Measurements from ENCODE around the gene HNMT. TPM values are rescaled to one million over a fixed set of nuclear protein-coding genes. Genes with fewer than 3 reads are reported as not detected.

HNMT gene
- total and polyA plus RNA-seq, 2 of the 13 experiments (the other 11 are each of a cell fraction or from before 2014, with no cell fraction given) = 279 to 309 TPM

DNA sequence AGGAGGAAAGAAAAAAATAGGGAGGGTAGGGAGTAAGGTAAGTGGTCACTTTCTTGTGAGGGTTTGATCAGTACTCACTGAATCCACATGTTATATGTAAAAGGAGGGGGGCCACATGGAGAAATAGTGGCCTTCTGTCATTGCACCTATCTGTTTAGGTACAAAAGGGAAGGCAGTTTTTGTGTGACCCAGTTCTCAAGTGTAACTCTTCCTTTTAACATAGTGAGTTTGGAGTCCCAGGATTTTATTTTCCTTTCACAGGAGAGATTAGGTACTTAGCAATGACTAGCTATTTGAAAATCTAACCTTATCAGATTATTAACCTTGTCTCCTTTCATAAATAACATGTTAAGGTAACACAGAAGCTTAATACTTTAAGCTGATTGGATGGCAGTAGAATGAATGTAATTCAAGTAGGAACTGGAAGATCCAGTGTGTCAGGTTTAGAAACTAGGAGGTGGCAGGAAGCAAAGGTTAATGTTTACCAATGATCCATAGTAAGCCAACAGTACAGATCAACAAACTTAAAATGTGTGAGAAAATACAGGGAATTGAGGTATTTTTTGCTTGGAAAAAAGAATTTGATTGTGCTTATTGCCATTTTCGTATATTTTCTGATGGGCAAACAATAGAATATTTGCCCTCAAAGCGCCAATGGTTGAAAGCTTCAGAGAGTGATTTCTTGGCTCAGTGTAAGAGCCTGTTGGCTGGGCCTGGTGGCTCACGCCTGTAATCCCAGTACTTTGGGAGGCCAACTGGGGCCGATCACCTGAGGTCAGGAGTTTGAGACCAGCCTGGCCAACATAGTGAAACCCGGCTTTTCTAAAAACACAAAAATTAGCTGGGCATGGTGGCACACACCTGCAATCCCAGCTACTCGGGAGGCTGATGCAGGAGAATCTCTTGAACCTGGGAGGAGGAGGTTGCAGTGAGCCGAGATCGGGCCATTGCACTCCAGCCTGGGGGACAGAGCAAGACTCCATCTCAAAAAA, 11.3 kb downstream of the HNMT start (continued):
- TF ChIP-seq RAD51 (IDR thresholded peaks at IDR 0.05; ENCODE audit: borderline replicate concordance) (no peak), POLR2AphosphoS5 (IDR thresholded peaks at IDR 0.05; ENCODE audit: low read depth, low read length) (0 out of 2 replicates have a peak, but pooled peaks have one; percentile 21), ZNF644 (CRISPR knock-in tag; IDR thresholded peaks at IDR 0.05; ENCODE audit: low read depth) (peak; percentile 15; the same call in 1 of the 2 replicates), ZMYM4 (CRISPR knock-in tag; IDR thresholded peaks at IDR 0.05) (peak; percentile 68), SAFB2 (CRISPR knock-in tag; IDR thresholded peaks at IDR 0.05; ENCODE audit: borderline replicate concordance, low read depth) (no peak), MED13 (CRISPR knock-in tag; IDR thresholded peaks at IDR 0.05) (0 out of 2 replicates have a peak, but pooled peaks have one; percentile 14), SOX13 (IDR thresholded peaks at IDR 0.05) (no peak), SOX13 (CRISPR knock-in tag; conservative IDR thresholded peaks at IDR 0.05 in 1 of 2, IDR thresholded peaks at IDR 0.05 in 1 of 2) (peak in 1 of 2 experiments; percentile 37; a peak in 1 of 4 replicates), ZNF615 (CRISPR knock-in tag; IDR thresholded peaks at IDR 0.05; ENCODE audit: borderline replicate concordance) (no peak), HNF1A (IDR thresholded peaks at IDR 0.05; ENCODE audit: low read depth) (peak; percentile 81), HNF1A (CRISPR knock-in tag; IDR thresholded peaks at IDR 0.05; ENCODE audit: borderline replicate concordance) (peak; percentile 52; the same call in 1 of the 2 replicates), SAP130 (CRISPR knock-in tag; IDR thresholded peaks at IDR 0.05; ENCODE audit: low read depth) (peak; percentile 61), ZMYM2 (CRISPR knock-in tag; IDR thresholded peaks at IDR 0.05) (peak; percentile 74; the same call in 1 of the 2 replicates), RFXANK (CRISPR knock-in tag; IDR thresholded peaks at IDR 0.05) (0 out of 2 replicates have a peak, but pooled peaks have one; percentile 3), POGZ (CRISPR knock-in tag; IDR thresholded peaks at IDR 0.05) (peak; percentile 30; the same call in 1 of the 2 replicates), ZFP36L2 (CRISPR knock-in tag; IDR thresholded peaks at IDR 0.05) (no peak)
- TF ChIP-seq, protein P1, sequence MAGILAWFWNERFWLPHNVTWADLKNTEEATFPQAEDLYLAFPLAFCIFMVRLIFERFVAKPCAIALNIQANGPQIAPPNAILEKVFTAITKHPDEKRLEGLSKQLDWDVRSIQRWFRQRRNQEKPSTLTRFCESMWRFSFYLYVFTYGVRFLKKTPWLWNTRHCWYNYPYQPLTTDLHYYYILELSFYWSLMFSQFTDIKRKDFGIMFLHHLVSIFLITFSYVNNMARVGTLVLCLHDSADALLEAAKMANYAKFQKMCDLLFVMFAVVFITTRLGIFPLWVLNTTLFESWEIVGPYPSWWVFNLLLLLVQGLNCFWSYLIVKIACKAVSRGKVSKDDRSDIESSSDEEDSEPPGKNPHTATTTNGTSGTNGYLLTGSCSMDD (CRISPR knock-in tag; IDR thresholded peaks at IDR 0.05) = no peak
- TF ChIP-seq, protein P2, sequence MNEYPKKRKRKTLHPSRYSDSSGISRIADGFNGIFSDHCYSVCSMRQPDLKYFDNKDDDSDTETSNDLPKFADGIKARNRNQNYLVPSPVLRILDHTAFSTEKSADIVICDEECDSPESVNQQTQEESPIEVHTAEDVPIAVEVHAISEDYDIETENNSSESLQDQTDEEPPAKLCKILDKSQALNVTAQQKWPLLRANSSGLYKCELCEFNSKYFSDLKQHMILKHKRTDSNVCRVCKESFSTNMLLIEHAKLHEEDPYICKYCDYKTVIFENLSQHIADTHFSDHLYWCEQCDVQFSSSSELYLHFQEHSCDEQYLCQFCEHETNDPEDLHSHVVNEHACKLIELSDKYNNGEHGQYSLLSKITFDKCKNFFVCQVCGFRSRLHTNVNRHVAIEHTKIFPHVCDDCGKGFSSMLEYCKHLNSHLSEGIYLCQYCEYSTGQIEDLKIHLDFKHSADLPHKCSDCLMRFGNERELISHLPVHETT (CRISPR knock-in tag; conservative IDR thresholded peaks at IDR 0.05) = no peak
- TF ChIP-seq, protein P3, sequence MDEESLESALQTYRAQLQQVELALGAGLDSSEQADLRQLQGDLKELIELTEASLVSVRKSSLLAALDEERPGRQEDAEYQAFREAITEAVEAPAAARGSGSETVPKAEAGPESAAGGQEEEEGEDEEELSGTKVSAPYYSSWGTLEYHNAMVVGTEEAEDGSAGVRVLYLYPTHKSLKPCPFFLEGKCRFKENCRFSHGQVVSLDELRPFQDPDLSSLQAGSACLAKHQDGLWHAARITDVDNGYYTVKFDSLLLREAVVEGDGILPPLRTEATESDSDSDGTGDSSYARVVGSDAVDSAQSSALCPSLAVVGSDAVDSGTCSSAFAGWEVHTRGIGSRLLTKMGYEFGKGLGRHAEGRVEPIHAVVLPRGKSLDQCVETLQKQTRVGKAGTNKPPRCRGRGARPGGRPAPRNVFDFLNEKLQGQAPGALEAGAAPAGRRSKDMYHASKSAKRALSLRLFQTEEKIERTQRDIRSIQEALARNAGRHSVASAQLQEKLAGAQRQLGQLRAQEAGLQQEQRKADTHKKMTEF (CRISPR knock-in tag; IDR thresholded peaks at IDR 0.05) = peak; percentile 45

All from HepG2 (cell line).